ENCODE data around the gene RANBP2. TPM values are rescaled to one million over a fixed set of nuclear protein-coding genes. Genes with fewer than 3 reads are reported as not detected.

Gene RANBP2
- total RNA-seq, 4 donors from 2014 or later, result 56.0 to 64.9 (median 60.5) TPM

DNA sequence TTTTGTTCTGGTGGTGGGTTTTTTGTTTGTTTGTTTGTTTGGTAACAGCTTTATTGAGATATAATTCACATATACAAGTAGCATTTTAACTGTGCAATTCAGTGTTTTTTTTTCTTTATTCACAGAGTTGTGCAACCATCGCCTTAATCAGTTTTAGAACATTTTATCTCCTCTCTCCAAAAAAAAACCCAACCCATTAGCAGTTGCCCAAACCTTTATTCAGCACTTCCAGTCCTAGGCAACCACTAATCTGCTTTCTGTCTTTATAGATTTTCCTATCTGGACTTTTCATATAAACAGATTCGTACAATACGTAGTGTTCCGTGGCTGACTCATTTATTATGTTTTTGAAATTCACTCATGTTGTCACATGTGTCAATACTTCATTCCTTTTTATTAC is 106.0 kb downstream of the RANBP2 start:
- TF ChIP-seq, protein P1, sequence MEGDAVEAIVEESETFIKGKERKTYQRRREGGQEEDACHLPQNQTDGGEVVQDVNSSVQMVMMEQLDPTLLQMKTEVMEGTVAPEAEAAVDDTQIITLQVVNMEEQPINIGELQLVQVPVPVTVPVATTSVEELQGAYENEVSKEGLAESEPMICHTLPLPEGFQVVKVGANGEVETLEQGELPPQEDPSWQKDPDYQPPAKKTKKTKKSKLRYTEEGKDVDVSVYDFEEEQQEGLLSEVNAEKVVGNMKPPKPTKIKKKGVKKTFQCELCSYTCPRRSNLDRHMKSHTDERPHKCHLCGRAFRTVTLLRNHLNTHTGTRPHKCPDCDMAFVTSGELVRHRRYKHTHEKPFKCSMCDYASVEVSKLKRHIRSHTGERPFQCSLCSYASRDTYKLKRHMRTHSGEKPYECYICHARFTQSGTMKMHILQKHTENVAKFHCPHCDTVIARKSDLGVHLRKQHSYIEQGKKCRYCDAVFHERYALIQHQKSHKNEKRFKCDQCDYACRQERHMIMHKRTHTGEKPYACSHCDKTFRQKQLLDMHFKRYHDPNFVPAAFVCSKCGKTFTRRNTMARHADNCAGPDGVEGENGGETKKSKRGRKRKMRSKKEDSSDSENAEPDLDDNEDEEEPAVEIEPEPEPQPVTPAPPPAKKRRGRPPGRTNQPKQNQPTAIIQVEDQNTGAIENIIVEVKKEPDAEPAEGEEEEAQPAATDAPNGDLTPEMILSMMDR (IDR thresholded peaks at IDR 0.05), result no peak
- TF ChIP-seq POLR2A (IDR thresholded peaks at IDR 0.05), result no peak
- 51 to 59% methylated on average over 4 of the region's 4 CpGs for WGBS, 2 donors
- intact Hi-C loops (cut with DNase I; ENCODE audit: low total_unique reads), result no loop called here
- H3K4me3 ChIP-seq (ENCODE audit: low read depth, poor library complexity, severe bottlenecking), result no peak overlapping the region
- no peak for DNase-seq (ENCODE audit: low spot score in 2 of 2)

DNA sequence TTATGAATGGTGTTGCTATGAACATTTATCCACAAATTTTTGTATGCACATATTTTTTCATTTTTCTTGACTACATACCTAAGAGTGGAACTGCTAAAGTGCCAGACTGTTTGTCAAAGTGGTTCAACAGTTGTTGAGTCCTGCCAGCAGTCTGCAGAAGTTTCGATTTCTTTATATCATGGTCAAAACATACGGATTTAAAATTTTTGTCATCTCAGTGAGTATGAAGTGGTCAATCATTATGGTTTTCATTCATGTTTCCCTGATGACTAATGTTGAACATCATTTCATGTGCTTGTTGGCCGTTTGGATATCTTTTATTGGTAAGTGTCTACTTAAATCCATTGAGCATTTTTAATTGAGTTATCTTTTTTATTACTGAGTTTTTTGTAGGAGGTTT is 106.5 kb downstream of the RANBP2 start:
- H3K4me3 ChIP-seq (ENCODE audit: low read depth, poor library complexity, severe bottlenecking), result no peak overlapping the region
- TF ChIP-seq, protein P1 (IDR thresholded peaks at IDR 0.05), result no peak
- DNase-seq (ENCODE audit: low spot score in 2 of 2), result no peak
- intact Hi-C loops (cut with DNase I; ENCODE audit: low total_unique reads), result no loop called here
- 80 to 97% methylated on average over 3 of the region's 3 CpGs for WGBS, 2 donors

DNA sequence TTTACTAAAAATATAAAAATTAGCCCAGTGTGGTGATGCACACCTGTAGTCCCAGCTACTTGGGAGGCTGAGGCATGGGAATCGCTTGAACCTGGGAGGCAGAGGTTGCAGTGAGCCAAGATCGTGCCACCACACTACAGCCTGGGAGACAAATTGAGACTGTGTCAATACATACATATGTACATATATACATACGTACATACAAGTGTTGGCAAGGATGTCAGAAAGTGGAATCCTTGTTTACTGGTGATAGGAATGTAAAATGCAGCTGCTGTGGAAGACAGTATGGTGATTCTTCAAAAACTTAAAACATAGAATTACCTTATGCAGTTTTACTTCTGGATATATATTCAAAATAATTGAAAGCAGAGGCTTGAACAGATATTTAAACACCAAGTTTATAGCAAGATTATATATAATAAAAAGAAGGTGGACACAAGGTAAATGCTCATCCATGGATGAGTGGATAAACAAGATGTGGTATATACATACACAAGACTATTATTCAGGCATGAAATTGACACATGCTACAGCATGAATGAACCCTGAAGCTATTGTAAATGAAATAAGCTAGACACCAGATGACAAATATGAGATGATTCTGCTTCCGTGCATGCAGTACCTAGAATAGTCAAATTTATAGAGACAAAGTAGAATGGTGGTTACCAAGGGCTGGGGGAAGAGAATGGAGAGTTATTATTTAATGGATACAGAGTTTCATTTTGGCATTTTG is 110.5 kb downstream of the RANBP2 start:
- 83 to 86% methylated on average over 4 of the region's 4 CpGs for whole genome bisulfite sequencing, 2 donors
- DNase-seq (ENCODE audit: low spot score in 2 of 2), result no peak
- H3K4me3 ChIP-seq (ENCODE audit: low read depth, poor library complexity, severe bottlenecking), result no peak overlapping the region
- TF ChIP-seq POLR2A (IDR thresholded peaks at IDR 0.05), result no peak
- intact Hi-C loops (cut with DNase I; ENCODE audit: low total_unique reads), result no loop called here

DNA sequence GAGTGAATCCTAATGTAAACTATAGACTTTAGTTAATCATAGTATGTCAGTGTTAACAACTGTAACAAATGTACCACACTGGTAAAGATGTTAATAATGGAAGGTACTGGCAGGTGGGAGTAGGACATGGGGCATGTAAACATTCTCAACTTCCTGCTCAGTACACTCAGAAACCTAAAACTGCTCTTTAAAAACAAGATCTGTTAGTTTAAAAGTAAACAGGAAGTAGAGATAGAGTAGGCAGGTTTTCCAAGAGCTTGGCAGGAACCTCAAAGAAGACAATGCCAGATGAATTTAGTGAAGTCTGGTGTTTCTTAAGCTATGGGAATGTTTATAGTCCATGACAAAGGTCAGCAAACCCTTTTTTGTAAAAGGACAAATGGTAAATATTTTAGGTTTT is 113.9 kb downstream of the RANBP2 start:
- intact Hi-C loops (cut with DNase I; ENCODE audit: low total_unique reads), result no loop called here
- no peak overlapping the region for H3K4me3 ChIP-seq (ENCODE audit: low read depth, poor library complexity, severe bottlenecking)
- DNase-seq (ENCODE audit: low spot score in 2 of 2), result no peak
- TF ChIP-seq, protein P1 (IDR thresholded peaks at IDR 0.05), result no peak
- TF ChIP-seq POLR2A (IDR thresholded peaks at IDR 0.05), result no peak

- H3K4me3 ChIP-seq (ENCODE audit: low read depth, poor library complexity, severe bottlenecking), result no peak overlapping the region
- intact Hi-C loops (cut with DNase I; ENCODE audit: low total_unique reads), result no loop called here
- WGBS, 2 donors, result 93 to 95% methylated on average over 3 of the region's 3 CpGs
- no peak for DNase-seq (ENCODE audit: low spot score in 2 of 2)
- TF ChIP-seq POLR2A (IDR thresholded peaks at IDR 0.05), result no peak
- TF ChIP-seq, protein P1 (IDR thresholded peaks at IDR 0.05), result no peak
These were observed 115.3 kb downstream of the RANBP2 start for GRCh38 chr2:108834620-108835019.

DNA sequence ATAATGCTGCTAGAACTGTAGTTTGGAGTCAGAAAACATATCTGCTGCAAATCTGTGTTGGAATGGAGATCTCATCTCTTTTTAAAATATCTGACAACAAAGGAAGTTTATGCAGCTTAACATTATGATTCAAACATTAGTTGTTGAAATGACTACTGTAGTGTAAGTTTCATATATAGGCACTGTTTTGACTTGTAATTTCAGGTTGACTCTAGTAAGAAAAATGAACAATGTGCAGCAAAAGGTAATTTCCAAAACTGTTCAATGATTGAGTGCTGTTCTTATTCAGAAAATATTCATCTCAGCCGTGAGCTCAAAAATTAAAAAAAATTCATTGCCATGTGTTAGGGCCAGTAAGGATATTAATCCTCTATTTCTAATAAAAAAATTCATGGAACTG is 115.8 kb downstream of the RANBP2 start:
- no peak for TF ChIP-seq POLR2A (IDR thresholded peaks at IDR 0.05)
- TF ChIP-seq, protein P1 (IDR thresholded peaks at IDR 0.05), result no peak
- DNase-seq (ENCODE audit: low spot score in 2 of 2), result no peak
- intact Hi-C loops (cut with DNase I; ENCODE audit: low total_unique reads), result no loop called here
- H3K4me3 ChIP-seq (ENCODE audit: low read depth, poor library complexity, severe bottlenecking), result no peak overlapping the region
- WGBS, 2 donors, result 78 to 85% methylated on average over 1 of the region's 1 CpG

Other genes starting within 250 kb of the RANBP2 start
- gene LIMS1, start 185.0 kb upstream of the RANBP2 start, total RNA-seq, result 10 to 100 TPM; 43.6 to 89.3 (median 59.6) TPM
- gene CCDC138, start 67.3 kb downstream of the RANBP2 start, total RNA-seq, result 1 to 10 TPM; 2.0 to 4.0 (median 2.9) TPM